HT-29 (cell line): ENCODE data around the gene HPSE2. TPM values are rescaled to one million over a fixed set of nuclear protein-coding genes. Genes with fewer than 3 reads are reported as not detected.
A peak's percentile ranks its signal among the peaks of the same experiment; 100 is the strongest.
"Not testable (repeated sequence)": the region's sequence is repeated elsewhere in the genome, so short reads cannot be mapped to it uniquely, and the experiment has no call there.

ENCODE experiments used
- DNase-seq: peaks from one replicate; pipeline ENCODE4 v3.0.0-alpha.2; 2015; ENCODE audit warnings: low spot score
- total RNA-seq: library from RNA; depleted of rRNA; stranded (reverse); fragments of >200 nt; shearing (Covaris generic); gene quantifications from 2 replicates; pipeline ENCODE4 v1.2.3, GENCODE V29; 2014

Gene HPSE2
- total RNA-seq, 1 experiment from 2014 or later, result 0.08 TPM

GRCh38 chr10:98920807-98921206, 314.8 kb downstream of the HPSE2 start:
- no peak for DNase-seq

DNA sequence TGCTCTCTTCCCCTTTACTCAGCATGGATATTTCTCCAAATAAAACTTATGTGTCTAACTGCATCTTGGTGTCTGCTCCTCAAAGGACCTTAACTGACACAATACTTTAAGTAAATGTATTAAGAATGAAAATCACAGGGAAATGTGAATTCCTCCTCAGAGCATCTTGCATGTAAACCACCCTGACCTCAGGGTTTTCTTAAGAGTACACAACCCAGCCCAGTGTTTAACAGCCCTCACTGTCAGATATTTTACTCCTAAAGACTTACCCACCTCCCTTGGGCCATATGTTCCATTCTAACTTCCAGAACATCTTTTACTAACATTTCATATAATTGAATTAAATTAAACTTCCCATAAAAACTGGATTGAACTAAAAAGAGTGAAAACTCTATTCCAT, 315.3 kb downstream of the HPSE2 start:
- DNase-seq, result no peak

- no peak for DNase-seq
Observed at GRCh38 chr10:98919899-98920298, 315.8 kb downstream of the HPSE2 start.

DNA sequence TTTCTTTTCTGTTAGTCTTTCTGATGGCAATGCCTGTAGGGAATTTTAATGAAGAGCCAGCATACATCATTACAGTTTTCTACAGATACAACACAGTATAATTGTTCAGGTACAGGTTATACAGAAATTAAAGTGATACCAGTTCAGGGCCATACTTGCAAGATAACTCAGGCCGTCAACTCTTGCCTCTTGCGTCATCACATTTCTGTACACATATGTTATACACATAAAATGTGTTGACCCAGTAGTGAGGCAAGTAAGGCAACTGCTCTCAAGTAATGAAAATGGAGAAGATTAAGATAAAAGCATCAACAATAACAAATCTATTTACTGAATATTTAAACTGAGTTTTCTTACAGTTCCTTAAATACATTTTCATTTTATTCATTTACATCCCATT, 317.8 kb downstream of the HPSE2 start:
- DNase-seq, result no peak

- DNase-seq, result peak; percentile 12
Observed at GRCh38 chr10:98916526-98917125, 319.0 kb downstream of the HPSE2 start.

DNA sequence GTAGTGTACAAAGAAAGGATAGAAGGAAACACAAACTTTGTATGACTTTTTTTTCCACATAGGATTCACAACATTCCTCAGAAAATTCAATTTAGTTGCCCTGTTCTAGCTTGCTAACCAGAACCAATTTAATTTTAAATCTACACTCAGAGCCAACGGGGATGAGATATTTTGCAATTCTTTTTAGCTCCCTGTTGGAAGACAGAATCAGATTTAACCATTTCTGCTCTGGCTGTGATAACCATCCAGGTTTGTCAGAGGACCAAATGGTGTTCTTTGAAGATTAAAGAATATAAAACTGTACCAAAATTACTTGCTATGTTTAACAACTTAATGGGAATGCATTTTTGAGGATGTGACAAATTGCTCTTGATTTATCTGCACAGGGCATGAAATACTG, 319.7 kb downstream of the HPSE2 start:
- no peak for DNase-seq

GRCh38 chr10:98910546-98910945, 325.1 kb downstream of the HPSE2 start:
- no peak for DNase-seq

DNA sequence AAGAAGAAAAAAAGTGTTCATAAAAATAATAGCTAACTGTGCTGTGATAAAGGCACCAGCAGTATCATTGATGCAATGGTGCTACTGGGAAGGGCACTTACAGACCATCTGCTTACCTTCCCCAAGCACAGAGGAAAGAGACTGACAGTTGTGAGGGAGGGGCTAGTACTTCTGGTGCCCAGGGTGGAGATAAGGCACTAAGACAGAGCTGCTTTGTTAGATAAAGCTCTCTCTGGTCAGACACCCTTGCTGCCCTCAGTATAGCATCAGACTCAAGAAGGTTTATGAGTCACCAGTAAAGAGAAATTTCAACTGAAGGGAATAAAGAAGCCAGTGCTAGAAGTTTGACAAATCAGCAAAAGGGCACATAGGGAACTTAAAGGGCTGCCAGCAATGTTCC, 325.6 kb downstream of the HPSE2 start:
- no peak for DNase-seq

DNA sequence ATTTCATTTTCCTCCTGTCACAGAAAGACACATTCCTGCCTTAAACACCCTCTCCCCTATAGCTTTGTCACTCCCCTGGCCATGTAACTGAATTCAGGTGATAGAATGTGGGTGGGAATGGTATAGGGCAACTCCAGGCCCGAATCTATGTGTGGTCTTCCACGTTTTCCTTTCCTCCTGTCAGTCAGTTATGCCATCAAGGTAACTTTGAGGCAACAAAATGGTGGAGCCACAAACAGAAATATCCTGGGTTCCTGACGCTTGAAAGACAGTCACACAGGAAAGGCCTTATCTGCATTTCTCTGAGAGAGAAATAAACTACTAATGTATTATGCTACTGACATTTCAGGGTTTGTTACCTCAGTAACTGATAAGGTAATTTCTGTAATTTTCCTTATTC, 326.8 kb downstream of the HPSE2 start:
- no peak for DNase-seq

DNA sequence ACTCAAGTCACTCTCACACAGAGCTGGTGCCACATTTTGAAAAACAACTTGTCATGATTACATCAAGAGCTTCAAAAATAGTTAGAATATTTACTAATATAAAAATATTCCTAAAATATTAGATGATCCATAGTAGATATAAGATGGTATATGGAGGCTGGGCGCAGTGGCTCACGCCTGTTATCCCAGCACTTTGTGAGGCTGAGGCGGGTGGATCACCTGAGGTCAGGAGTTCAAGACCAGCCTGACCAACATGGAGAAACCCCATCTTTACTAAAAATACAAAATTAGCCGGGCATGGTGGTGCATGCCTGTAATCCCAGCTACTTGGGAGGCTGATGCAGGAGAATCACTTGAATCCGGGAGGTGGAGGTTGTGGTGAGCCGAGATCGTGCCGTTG, 327.4 kb downstream of the HPSE2 start:
- DNase-seq, result not testable (repeated sequence)

GRCh38 chr10:98901441-98902110, 334.1 kb downstream of the HPSE2 start:
- DNase-seq, result no peak

- DNase-seq, result no peak
Observed at GRCh38 chr10:98899018-98899417, 336.6 kb downstream of the HPSE2 start.

GRCh38 chr10:98892523-98892922, 343.1 kb downstream of the HPSE2 start:
- no peak for DNase-seq

- DNase-seq, result peak; percentile 58
Observed at GRCh38 chr10:98886686-98887085, 349.0 kb downstream of the HPSE2 start.

DNA sequence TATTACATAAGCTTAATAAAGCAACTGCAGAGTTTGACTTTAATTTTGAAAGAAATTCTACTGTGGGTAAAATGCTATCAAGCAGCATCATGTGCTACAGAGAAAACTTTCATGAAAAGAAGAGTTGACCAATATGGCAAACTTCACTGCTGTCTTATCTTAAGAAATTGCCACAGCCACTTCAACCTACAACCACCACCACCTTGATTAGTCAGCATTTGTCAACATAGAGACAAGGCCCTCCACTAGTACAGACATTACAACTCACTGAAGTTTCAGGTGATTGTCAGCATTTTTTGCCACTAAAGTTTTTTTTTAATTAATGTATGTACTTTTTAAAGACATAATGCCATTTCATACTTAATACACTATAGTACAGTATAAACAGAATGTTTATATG, 350.3 kb downstream of the HPSE2 start:
- no peak for DNase-seq

DNA sequence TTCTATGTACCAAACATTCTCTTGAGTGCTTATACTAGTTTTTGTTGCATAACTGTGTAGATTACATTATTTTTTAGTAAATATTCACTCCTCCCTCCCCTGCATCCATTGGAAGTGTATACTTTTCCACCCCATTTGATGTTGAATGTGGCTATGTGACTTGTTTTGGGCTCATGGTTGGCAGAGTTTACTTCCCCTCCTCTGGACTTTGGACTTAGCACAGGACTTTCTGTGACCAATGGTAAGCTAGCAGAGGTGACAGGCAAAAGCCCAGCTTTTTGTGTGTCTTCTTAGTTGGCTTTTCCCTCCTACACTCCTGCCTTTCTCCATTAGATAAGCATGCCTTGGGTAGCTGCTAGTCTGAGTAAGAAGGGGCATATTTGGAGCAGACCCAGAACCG, 353.9 kb downstream of the HPSE2 start:
- DNase-seq, result no peak

DNA sequence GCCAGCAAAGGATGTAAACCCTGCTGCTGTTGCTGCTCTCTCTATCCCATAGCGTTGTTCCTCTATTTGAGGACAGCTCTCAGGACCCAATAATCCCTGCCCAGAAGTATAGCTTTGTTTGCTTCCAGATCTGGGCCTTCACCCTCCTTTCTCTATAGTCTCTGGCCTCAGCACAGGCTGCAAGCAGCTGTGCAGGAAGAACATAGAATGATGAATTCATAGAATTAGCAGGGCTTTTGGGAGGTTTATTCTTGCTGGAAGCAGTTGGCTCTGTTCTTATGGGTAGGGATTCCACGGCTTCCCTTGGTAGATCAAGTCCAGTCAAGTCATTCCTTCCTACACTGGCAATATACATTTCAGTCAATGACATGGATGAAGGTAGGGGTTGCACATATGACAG, 354.7 kb downstream of the HPSE2 start:
- DNase-seq, result no peak

GRCh38 chr10:98878921-98879320, 356.7 kb downstream of the HPSE2 start:
- DNase-seq, result no peak

DNA sequence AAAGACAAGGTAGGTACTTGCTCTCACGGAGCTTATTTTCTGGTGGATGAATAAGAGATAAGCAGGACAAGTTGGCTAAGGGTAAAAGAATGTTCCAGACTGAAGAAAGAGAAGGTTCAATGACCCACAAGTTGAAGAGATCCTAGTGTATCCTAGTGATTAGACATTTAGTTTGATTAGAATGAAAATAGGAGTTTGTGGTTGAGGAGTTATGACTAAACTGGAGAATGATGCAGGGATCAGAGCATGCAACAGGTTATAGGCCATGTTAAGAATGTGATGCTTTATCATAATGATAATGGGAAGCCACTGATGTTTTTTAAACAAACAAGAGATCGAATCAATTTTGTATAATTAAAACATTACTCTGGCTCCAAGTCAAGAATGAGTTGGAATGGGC, 357.2 kb downstream of the HPSE2 start:
- no peak for DNase-seq

GRCh38 chr10:98861962-98862361, 373.7 kb downstream of the HPSE2 start:
- no peak for DNase-seq

GRCh38 chr10:98858525-98858924, 377.1 kb downstream of the HPSE2 start:
- peak; percentile 31 for DNase-seq

- no peak for DNase-seq
Observed at GRCh38 chr10:98855403-98856189, 380.1 kb downstream of the HPSE2 start.

- no peak for DNase-seq
Observed at GRCh38 chr10:98852686-98853085, 383.0 kb downstream of the HPSE2 start.
